BE2C (cell line): ENCODE data around the gene MLST8.

Source experiments
- DNase-seq: peaks from one replicate; pipeline ENCODE4 v3.0.0-alpha.2; 2020
- H3K27me3 ChIP-seq: fragments of 250-450 bp; sonication (Bioruptor Pico); 2 replicates; pipeline ENCODE4 v1.5.1; 2020; ENCODE audit warnings: mild to moderate bottlenecking
- H3K36me3 ChIP-seq: fragments of 250-450 bp; sonication (Bioruptor Pico); 2 replicates; pipeline ENCODE4 v1.5.1; 2020; ENCODE audit warnings: mild to moderate bottlenecking
- H3K4me1 ChIP-seq: fragments of 250-450 bp; sonication (Bioruptor Pico); 2 replicates; pipeline ENCODE4 v1.5.1; 2020
- H3K4me3 ChIP-seq: 2 replicates; pipeline ENCODE4 v1.5.1; 2011; ENCODE audit warnings: low read depth, low read length
- H3K9me3 ChIP-seq: fragments of 250-450 bp; sonication (Bioruptor Pico); 2 replicates; pipeline ENCODE4 v1.5.1; 2020
- TF ChIP-seq, protein P1 (sequence below): IDR thresholded peaks from 2 replicates; pipeline ENCODE4 v1.5.1; 2012; ENCODE audit warnings: mild to moderate bottlenecking, low read depth, low read length

The MLST8 gene

DNA sequence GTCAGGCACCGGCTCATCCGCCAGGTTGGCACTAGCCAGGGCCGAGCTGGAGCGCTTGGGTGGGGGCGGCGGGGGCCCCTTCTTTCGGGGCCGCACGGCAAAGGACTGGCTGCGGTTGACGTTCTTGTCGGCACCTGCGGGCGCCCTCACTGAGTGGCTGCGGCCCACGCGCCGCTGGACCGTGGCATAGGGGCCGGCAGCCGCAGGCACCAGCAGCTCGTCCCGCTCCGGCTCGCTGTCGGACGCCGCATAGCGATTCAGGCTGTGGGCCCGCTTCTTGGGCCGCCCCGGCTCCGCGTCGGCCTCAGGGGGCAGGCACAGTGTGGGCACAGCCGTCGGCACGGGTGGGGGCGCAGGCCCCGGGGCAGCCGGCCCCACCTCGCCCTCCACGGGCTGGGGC is 24.8 kb upstream of the MLST8 start:
- TF ChIP-seq, protein P1, sequence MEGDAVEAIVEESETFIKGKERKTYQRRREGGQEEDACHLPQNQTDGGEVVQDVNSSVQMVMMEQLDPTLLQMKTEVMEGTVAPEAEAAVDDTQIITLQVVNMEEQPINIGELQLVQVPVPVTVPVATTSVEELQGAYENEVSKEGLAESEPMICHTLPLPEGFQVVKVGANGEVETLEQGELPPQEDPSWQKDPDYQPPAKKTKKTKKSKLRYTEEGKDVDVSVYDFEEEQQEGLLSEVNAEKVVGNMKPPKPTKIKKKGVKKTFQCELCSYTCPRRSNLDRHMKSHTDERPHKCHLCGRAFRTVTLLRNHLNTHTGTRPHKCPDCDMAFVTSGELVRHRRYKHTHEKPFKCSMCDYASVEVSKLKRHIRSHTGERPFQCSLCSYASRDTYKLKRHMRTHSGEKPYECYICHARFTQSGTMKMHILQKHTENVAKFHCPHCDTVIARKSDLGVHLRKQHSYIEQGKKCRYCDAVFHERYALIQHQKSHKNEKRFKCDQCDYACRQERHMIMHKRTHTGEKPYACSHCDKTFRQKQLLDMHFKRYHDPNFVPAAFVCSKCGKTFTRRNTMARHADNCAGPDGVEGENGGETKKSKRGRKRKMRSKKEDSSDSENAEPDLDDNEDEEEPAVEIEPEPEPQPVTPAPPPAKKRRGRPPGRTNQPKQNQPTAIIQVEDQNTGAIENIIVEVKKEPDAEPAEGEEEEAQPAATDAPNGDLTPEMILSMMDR, result no peak
- Histone ChIP-seq H3K27me3 (no peaks in the 10 kb centered on the region), H3K36me3 (peaks cover 34% of the 10 kb centered on the region), H3K4me3 (no peak overlapping the region), H3K9me3 (no peaks in the 10 kb centered on the region), H3K4me1 (no peaks in the 10 kb centered on the region)
- no peak for DNase-seq

GRCh38 chr16:2180962-2181923 is 24.0 kb upstream of the MLST8 start:
- no peaks in the 10 kb centered on the region for H3K4me1 ChIP-seq
- TF ChIP-seq, protein P1, result no peak
- DNase-seq, result no peak
- no peaks in the 10 kb centered on the region for H3K9me3 ChIP-seq
- no peak overlapping the region for H3K4me3 ChIP-seq
- H3K27me3 ChIP-seq, result no peaks in the 10 kb centered on the region
- H3K36me3 ChIP-seq, result peaks cover 27% of the 10 kb centered on the region

- TF ChIP-seq, protein P1, result no peak
- Histone ChIP-seq H3K36me3 (peaks cover 21% of the 10 kb centered on the region), H3K4me1 (no peaks in the 10 kb centered on the region), H3K27me3 (no peaks in the 10 kb centered on the region), H3K9me3 (no peaks in the 10 kb centered on the region), H3K4me3 (no peak overlapping the region)
- DNase-seq, result no peak
Measured at GRCh38 chr16:2181952-2182351, 23.3 kb upstream of the MLST8 start.

DNA sequence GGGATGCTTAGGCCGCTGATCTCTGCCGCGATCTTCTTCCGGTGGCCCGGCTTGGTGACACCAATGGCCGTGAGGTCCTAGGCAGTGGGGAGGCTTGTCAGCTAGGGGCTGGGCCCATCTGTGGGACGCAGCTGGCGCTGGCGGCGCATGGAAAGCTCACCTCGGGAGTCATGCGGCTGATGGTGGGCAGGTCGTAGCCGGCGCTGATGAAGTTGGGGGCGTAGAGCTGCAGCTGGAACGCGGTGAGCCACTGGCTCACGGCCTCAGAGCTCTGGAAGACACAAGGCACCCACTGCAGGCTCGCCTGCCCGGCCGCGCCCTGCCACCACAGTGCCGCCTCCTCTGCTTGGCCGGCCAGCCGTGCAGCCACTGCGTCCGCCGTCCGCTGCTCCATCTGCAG is 21.6 kb upstream of the MLST8 start:
- H3K9me3 ChIP-seq, result no peaks in the 10 kb centered on the region
- no peak overlapping the region for H3K4me3 ChIP-seq
- no peaks in the 10 kb centered on the region for H3K27me3 ChIP-seq
- no peaks in the 10 kb centered on the region for H3K4me1 ChIP-seq
- H3K36me3 ChIP-seq, result peaks cover 5% of the 10 kb centered on the region
- DNase-seq, result no peak
- TF ChIP-seq, protein P1, result no peak

DNA sequence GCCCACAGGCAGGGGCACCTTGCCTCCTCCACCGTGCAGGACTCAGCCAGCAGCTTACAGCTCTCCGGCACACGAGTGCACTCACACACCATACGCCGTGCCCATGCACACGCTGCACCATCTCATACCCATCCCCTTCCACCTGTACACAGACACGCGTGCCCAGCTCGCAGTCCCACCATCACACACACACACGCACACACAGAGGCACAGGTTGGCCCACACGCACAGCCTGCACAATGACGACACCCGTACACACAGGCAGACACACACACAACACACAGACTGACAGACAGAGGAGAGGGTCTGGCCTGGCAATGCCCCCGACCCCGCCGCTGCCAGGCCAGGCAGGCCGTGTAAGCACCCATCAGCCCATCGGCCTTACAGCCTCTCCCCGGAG is 20.9 kb upstream of the MLST8 start:
- H3K36me3 ChIP-seq, result peaks cover 5% of the 10 kb centered on the region
- TF ChIP-seq, protein P1, result no peak
- H3K27me3 ChIP-seq, result no peaks in the 10 kb centered on the region
- no peaks in the 10 kb centered on the region for H3K9me3 ChIP-seq
- no peak overlapping the region for H3K4me3 ChIP-seq
- no peaks in the 10 kb centered on the region for H3K4me1 ChIP-seq
- no peak for DNase-seq

- no peak for DNase-seq
- Histone ChIP-seq H3K4me3 (no peak overlapping the region), H3K36me3 (peaks cover 5% of the 10 kb centered on the region), H3K4me1 (no peaks in the 10 kb centered on the region), H3K9me3 (no peaks in the 10 kb centered on the region), H3K27me3 (no peaks in the 10 kb centered on the region)
- TF ChIP-seq, protein P1, result no peak
Measured at GRCh38 chr16:2184962-2185361, 20.3 kb upstream of the MLST8 start.
